Stomach (tissue), 9 donors: ENCODE results near the gene TTC24. TPM values are rescaled to one million over a fixed set of nuclear protein-coding genes. Genes with fewer than 3 reads are reported as not detected.

Source experiments
- DNase-seq, 2 donors: peaks; one replicate each; pipeline versions ENCODE4 v3.0.0 to v3.0.0-alpha.2; 2013 to 2019
- H3K27ac ChIP-seq, 5 donors: fragments of 200-600 bp in 4 of 5; sonication (generic) in 4 of 5; one replicate each; pipeline ENCODE4 v1.5.1; 2013 to 2019; ENCODE audit warnings: mild to moderate bottlenecking in 1 of 5, moderate library complexity in 1 of 5
- H3K27me3 ChIP-seq, 3 donors: fragments of 200-600 bp; sonication (generic); one replicate each; pipeline ENCODE4 v1.5.1; 2017 to 2019; ENCODE audit warnings: mixed run types in 1 of 3
- H3K36me3 ChIP-seq, 4 donors: fragments of 200-600 bp; sonication (generic); 1 replicate in 3 of 4; 2 replicates in 1 of 4; pipeline ENCODE4 v1.5.1; 2016 to 2019
- H3K4me1 ChIP-seq, 4 donors: fragments of 200-600 bp; sonication (generic); one replicate each; pipeline ENCODE4 v1.5.1; 2016 to 2019
- H3K4me3 ChIP-seq, 4 donors: fragments of 200-600 bp; sonication (generic) in 3 of 4; one replicate each; pipeline ENCODE4 v1.5.1; 2016 to 2019; ENCODE audit warnings: mild to moderate bottlenecking in 1 of 4
- H3K9me3 ChIP-seq, 4 donors: fragments of 200-600 bp; sonication (generic); one replicate each; pipeline ENCODE4 v1.5.1; 2016 to 2019
- CTCF ChIP-seq, 7 experiments: fragments of 450-650 bp in 4 of 7; fragments of 200-600 bp in 3 of 7; sonication (generic) in 3 of 7; IDR thresholded peaks; one replicate each; pipeline ENCODE4 v1.5.1; 2016 to 2019; ENCODE audit warnings: antibody characterized with exemption in 7 of 7, control low read depth in 2 of 7, mild to moderate bottlenecking in 1 of 7
- EP300 ChIP-seq: sonication (generic); formaldehyde crosslinking; IDR thresholded peaks from one replicate; pipeline ENCODE4 v1.6.1; 2017; ENCODE audit warnings: antibody characterized with exemption
- POLR2A ChIP-seq, 4 donors: fragments of 450-650 bp; IDR thresholded peaks; one replicate each; pipeline ENCODE4 v1.6.1; 2016; ENCODE audit warnings: antibody characterized with exemption in 4 of 4, control low read depth in 2 of 4, mild to moderate bottlenecking in 1 of 4, moderate library complexity in 1 of 4
- POLR2AphosphoS5 ChIP-seq, 3 donors: sonication (generic); formaldehyde crosslinking; IDR thresholded peaks; one replicate each; pipeline ENCODE4 v1.6.1; 2016; ENCODE audit warnings: antibody characterized with exemption in 3 of 3
- WGBS, 5 donors: extraction: QIAGEN DNeasy Blood & Tissue Kit in 3 of 5; methylation state at CpG; one replicate each; pipeline versions ENCODE4 v1.1.5 to v1.1.7; 2013 to 2018; 5-methylcytosine and 5-hydroxymethylcytosine counted together
- intact Hi-C: fragments of 100-400 bp; cut with DNase I; formaldehyde crosslinking; loops from one replicate; pipeline ENCODE4 v1.15.1; 2023; ENCODE audit warnings: low total_unique reads
- polyA plus RNA-seq, 3 donors: library from polyadenylated mRNA; stranded (reverse); fragments of 200-250 nt; gene quantifications; one replicate each; pipeline ENCODE4 v1.2.3, GENCODE V29; 2013
- total RNA-seq, 5 donors: library from RNA; depleted of rRNA; stranded (reverse); fragments of >200 nt; gene quantifications; one replicate each; pipeline versions ENCODE4 v1.1.0 to v1.2.3, GENCODE V29; 2014 to 2016
- donor health status: healthy with polysubstance abuse.
- donor health status: Bipolar disorder and iron deficiency.
- donor health status: healthy.

Gene TTC24
- total and polyA plus RNA-seq, 8 donors = 0.55 TPM; not detected in 7

DNA sequence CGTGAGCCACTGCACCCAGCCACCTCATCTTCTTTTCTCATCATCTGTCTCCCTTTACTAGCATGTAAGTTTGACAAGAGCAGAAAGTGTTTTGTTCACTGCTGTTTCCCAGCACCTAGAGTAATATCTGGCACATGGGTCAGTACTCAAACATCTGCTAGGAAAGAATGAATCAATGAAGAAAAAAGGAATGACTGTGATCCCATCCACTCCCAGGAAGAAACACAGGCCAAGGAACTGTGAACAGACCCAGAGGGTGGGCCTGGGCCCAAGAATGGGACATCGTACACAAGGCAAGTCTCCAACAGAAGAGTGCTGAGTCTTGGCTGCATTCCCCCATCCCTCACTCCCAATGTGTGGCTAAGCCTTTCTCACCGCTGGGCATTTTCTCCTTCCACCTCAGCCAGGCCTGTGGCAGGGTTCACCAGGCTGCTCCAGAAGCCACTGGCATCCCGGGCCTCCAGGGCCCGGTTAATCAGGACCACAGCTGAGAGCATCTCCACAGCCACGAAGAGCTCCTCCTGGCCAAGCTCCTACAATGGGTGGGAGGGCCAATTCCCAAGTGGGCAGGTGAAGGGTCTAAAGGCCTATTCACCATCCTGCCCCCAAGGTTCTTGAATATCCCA lies 25.6 kb upstream of the TTC24 start:
- DNase-seq = no peak
- Histone ChIP-seq H3K27ac (peak overlapping the region in 2 of 5 donors; percentile 2 to 22), H3K4me3 (no peak overlapping the region), H3K36me3 (peaks cover 0 to 5% (median 0%) of the 10 kb centered on the region in 4 donors), H3K4me1 (no peaks in the 10 kb centered on the region), H3K9me3 (no peaks in the 10 kb centered on the region), H3K27me3 (no peaks in the 10 kb centered on the region)
- WGBS, 5 donors = 82 to 97% (median 94%) methylated on average over 6 of the region's 6 CpGs
- TF ChIP-seq POLR2A (IDR thresholded peaks at IDR 0.05) (no peak), POLR2AphosphoS5 (IDR thresholded peaks at IDR 0.05) (peak in 1 of 3 donors; percentile 37)
- intact Hi-C loops = no loop called here

- 81 to 86% (median 83%) methylated on average over 8 of the region's 8 CpGs for WGBS, 5 donors
- H3K9me3 ChIP-seq = no peaks in the 10 kb centered on the region
- peaks cover 0 to 7% (median 0%) of the 10 kb centered on the region in 4 donors for H3K36me3 ChIP-seq
- no peak overlapping the region for H3K4me3 ChIP-seq
- H3K27ac ChIP-seq = no peak overlapping the region
- no peaks in the 10 kb centered on the region for H3K27me3 ChIP-seq
- H3K4me1 ChIP-seq = no peaks in the 10 kb centered on the region
- TF ChIP-seq POLR2A (IDR thresholded peaks at IDR 0.05) = no peak
- no peak for TF ChIP-seq CTCF (IDR thresholded peaks at IDR 0.05)
- no peak for TF ChIP-seq EP300
- TF ChIP-seq POLR2AphosphoS5 (IDR thresholded peaks at IDR 0.05) = no peak
- intact Hi-C loops = no loop called here
- no peak for DNase-seq
Observed at GRCh38 chr1:156554971-156555370, 24.6 kb upstream of the TTC24 start.

GRCh38 chr1:156555715-156556114 lies 23.8 kb upstream of the TTC24 start:
- no peak for DNase-seq
- Histone ChIP-seq H3K9me3 (no peaks in the 10 kb centered on the region), H3K27ac (no peak overlapping the region), H3K4me3 (no peak overlapping the region), H3K27me3 (no peaks in the 10 kb centered on the region), H3K4me1 (no peaks in the 10 kb centered on the region), H3K36me3 (peaks cover 0 to 3% (median 0%) of the 10 kb centered on the region in 4 donors)
- intact Hi-C loops = no loop called here
- TF ChIP-seq POLR2A (IDR thresholded peaks at IDR 0.05) (no peak), CTCF (IDR thresholded peaks at IDR 0.05) (no peak), EP300 (no peak), POLR2AphosphoS5 (IDR thresholded peaks at IDR 0.05) (no peak)
- WGBS, 5 donors = 43 to 91% (median 65%) methylated on average over 2 of the region's 2 CpGs

- no peaks in the 10 kb centered on the region for H3K4me1 ChIP-seq
- no peaks in the 10 kb centered on the region for H3K27me3 ChIP-seq
- H3K36me3 ChIP-seq = peaks cover 0 to 3% (median 0%) of the 10 kb centered on the region in 4 donors
- no peak overlapping the region for H3K27ac ChIP-seq
- TF ChIP-seq POLR2A (IDR thresholded peaks at IDR 0.05) (no peak), EP300 (no peak), CTCF (IDR thresholded peaks at IDR 0.05) (no peak), POLR2AphosphoS5 (IDR thresholded peaks at IDR 0.05) (no peak)
- intact Hi-C loops = no loop called here
- no peak for DNase-seq
- no peaks in the 10 kb centered on the region for H3K9me3 ChIP-seq
- WGBS, 5 donors = 78 to 85% (median 80%) methylated on average over 9 of the region's 9 CpGs
- no peak overlapping the region for H3K4me3 ChIP-seq
Observed at GRCh38 chr1:156556354-156556753, 23.2 kb upstream of the TTC24 start.

GRCh38 chr1:156559086-156559796 lies 20.3 kb upstream of the TTC24 start:
- DNase-seq = no peak
- no peaks in the 10 kb centered on the region for H3K27me3 ChIP-seq
- no peaks in the 10 kb centered on the region for H3K4me1 ChIP-seq
- H3K27ac ChIP-seq = no peak overlapping the region
- intact Hi-C loops = no loop called here
- no peak overlapping the region for H3K4me3 ChIP-seq
- WGBS, 5 donors = 69 to 94% (median 87%) methylated on average over 7 of the region's 8 CpGs
- H3K9me3 ChIP-seq = no peaks in the 10 kb centered on the region
- TF ChIP-seq CTCF (IDR thresholded peaks at IDR 0.05) = no peak
- TF ChIP-seq EP300 = no peak
- no peak for TF ChIP-seq POLR2A (IDR thresholded peaks at IDR 0.05)
- no peak for TF ChIP-seq POLR2AphosphoS5 (IDR thresholded peaks at IDR 0.05)
- peaks cover 0 to 18% (median 0%) of the 10 kb centered on the region in 4 donors for H3K36me3 ChIP-seq
